ENCODE measurements around the gene KDM4E. TPM values are rescaled to one million over a fixed set of nuclear protein-coding genes. Genes with fewer than 3 reads are reported as not detected.
A peak's percentile ranks its signal among the peaks of the same experiment; 100 is the strongest.

The KDM4E gene
- total RNA-seq, 3 donors from 2014 or later: not detected

DNA sequence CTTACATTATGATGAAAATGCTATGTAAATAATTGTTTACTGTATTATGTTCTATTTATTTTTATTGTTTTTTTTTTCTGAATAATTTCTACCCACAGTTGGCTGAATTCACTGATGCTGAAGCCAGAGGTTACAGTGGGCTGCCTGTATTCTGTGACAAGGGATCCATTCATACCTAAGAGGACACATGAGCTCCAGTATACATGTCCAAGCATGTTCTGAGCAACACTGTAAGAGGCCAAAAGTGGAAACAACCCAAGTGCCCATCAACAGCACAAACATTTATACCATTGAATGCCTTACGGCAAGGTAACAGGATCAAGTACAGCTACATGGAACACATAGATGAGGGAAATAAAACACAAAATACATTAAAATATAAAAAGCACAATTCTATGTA is 40.3 kb downstream of the KDM4E start:
- no peak for TF ChIP-seq CTCF (IDR thresholded peaks at IDR 0.05)
- TF ChIP-seq POLR2AphosphoS5 (IDR thresholded peaks at IDR 0.05): no peak
- no peak for TF ChIP-seq POLR2A (IDR thresholded peaks at IDR 0.05)
- Histone ChIP-seq H3K36me3 (no peaks in the 10 kb centered on the region), H3K9me3 (no peaks in the 10 kb centered on the region), H3K4me1 (peaks cover 0 to 3% of the 10 kb centered on the region in 2 donors), H3K27ac (no peak overlapping the region), H3K4me3 (no peak overlapping the region), H3K27me3 (no peaks in the 10 kb centered on the region)
- peak in 1 of 2 donors; percentile 39 for DNase-seq (ENCODE audit: low spot score in 2 of 2)
- intact Hi-C loops (cut with DNase I; ENCODE audit: low total_unique reads): no loop called here

DNA sequence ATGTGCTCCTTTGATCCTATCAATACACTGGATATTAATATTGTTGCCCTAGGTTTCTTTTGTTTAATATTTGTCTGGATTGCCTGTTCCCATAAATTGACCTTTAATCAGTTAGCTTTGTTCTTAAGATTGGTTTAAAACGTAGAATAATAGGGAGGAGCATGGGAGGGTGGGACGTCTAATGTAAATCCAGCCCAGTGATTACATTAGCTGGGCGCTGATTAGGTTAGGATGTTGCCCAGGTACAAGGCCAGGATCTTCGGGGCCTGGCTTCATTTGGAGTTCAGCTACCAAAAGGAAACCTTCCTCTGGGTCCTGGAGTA is 41.6 kb downstream of the KDM4E start, which contains the start of gene SRSF8:
TSS of gene SRSF8 (plus strand) at position 204 of the 323 bp plus-strand sequence. CDS start 308 bp downstream, outside the sequence.
- H3K4me3 ChIP-seq: peak within 1 kb of the TSS; percentile 88 to 92 (median 89)
- no peaks in the 10 kb centered on the region for H3K9me3 ChIP-seq
- no peaks in the 10 kb centered on the region for H3K27me3 ChIP-seq
- no peak for DNase-seq (ENCODE audit: low spot score in 2 of 2)
- H3K27ac ChIP-seq: peak within 1 kb of the TSS; percentile 98 to 99
- intact Hi-C loops (cut with DNase I; ENCODE audit: low total_unique reads): no loop called here
- peaks cover 0 to 3% of the 10 kb centered on the region in 2 donors for H3K4me1 ChIP-seq
- H3K36me3 ChIP-seq: no peaks in the 10 kb centered on the region
- no peak for TF ChIP-seq CTCF (IDR thresholded peaks at IDR 0.05)
- no peak for TF ChIP-seq POLR2AphosphoS5 (IDR thresholded peaks at IDR 0.05)
- TF ChIP-seq POLR2A (IDR thresholded peaks at IDR 0.05): no peak

GRCh38 chr11:95067039-95067840 is 42.2 kb downstream of the KDM4E start:
- no peaks in the 10 kb centered on the region for H3K27me3 ChIP-seq
- H3K9me3 ChIP-seq: no peaks in the 10 kb centered on the region
- TF ChIP-seq POLR2A (IDR thresholded peaks at IDR 0.05): peak; percentile 63
- TF ChIP-seq POLR2AphosphoS5 (IDR thresholded peaks at IDR 0.05): peak; percentile 74 to 79 (median 78)
- TF ChIP-seq CTCF (IDR thresholded peaks at IDR 0.05): peak; percentile 25 to 69 (median 68)
- intact Hi-C loops (cut with DNase I; ENCODE audit: low total_unique reads): no loop called here
- peak; percentile 78 to 88 for DNase-seq (ENCODE audit: low spot score in 2 of 2)
- peaks cover 0 to 3% of the 10 kb centered on the region in 2 donors for H3K4me1 ChIP-seq
- peak overlapping the region; percentile 88 to 92 (median 89) for H3K4me3 ChIP-seq
- peak overlapping the region; percentile 98 to 99 for H3K27ac ChIP-seq
- H3K36me3 ChIP-seq: no peaks in the 10 kb centered on the region

GRCh38 chr11:95067841-95068219 is 42.8 kb downstream of the KDM4E start:
- H3K27me3 ChIP-seq: no peaks in the 10 kb centered on the region
- peaks cover 0 to 3% of the 10 kb centered on the region in 2 donors for H3K4me1 ChIP-seq
- H3K27ac ChIP-seq: peak overlapping the region; percentile 98 to 99
- no peaks in the 10 kb centered on the region for H3K9me3 ChIP-seq
- H3K36me3 ChIP-seq: no peaks in the 10 kb centered on the region
- intact Hi-C loops (cut with DNase I; ENCODE audit: low total_unique reads): loop anchor here (2.0 kb wide), 1 partner anchor 83 kb away; no protein-coding TSS in a partner anchor
- TF ChIP-seq POLR2AphosphoS5 (IDR thresholded peaks at IDR 0.05): peak in 1 of 3 donors; percentile 40
- TF ChIP-seq POLR2A (IDR thresholded peaks at IDR 0.05): no peak
- peak overlapping the region; percentile 88 to 92 (median 89) for H3K4me3 ChIP-seq
- DNase-seq (ENCODE audit: low spot score in 2 of 2): peak in 1 of 2 donors; percentile 42

GRCh38 chr11:95068549-95068948 is 43.5 kb downstream of the KDM4E start:
- peak; percentile 78 to 88 for DNase-seq (ENCODE audit: low spot score in 2 of 2)
- Histone ChIP-seq H3K4me3 (peak overlapping the region; percentile 88 to 92 (median 89)), H3K36me3 (no peaks in the 10 kb centered on the region)

More at GRCh38 chr11:95068549-95068948, 43.5 kb downstream of the KDM4E start:
- Histone ChIP-seq H3K9me3 (no peaks in the 10 kb centered on the region), H3K4me1 (peaks cover 0 to 3% of the 10 kb centered on the region in 2 donors), H3K27me3 (no peaks in the 10 kb centered on the region), H3K27ac (peak overlapping the region; percentile 98 to 99)
- intact Hi-C loops (cut with DNase I; ENCODE audit: low total_unique reads): loop anchor here (2.0 kb wide), 1 partner anchor 82 kb away; no protein-coding TSS in a partner anchor
- TF ChIP-seq POLR2A (IDR thresholded peaks at IDR 0.05) (peak; percentile 91), CTCF (IDR thresholded peaks at IDR 0.05) (no peak), POLR2AphosphoS5 (IDR thresholded peaks at IDR 0.05) (peak; percentile 67 to 91 (median 86))
